HT1080 (cell line): Measurements from ENCODE around the gene PCDHB12. TPM values are rescaled to one million over a fixed set of nuclear protein-coding genes. Genes with fewer than 3 reads are reported as not detected.
A peak's percentile ranks its signal among the peaks of the same experiment; 100 is the strongest.
"Not testable (repeated sequence)": the region's sequence is repeated elsewhere in the genome, so short reads cannot be mapped to it uniquely, and the experiment has no call there.

ENCODE experiments used
- DNase-seq: peaks from one replicate; pipeline ENCODE4 v3.0.0-alpha.2; 2015; ENCODE audit warnings: low read depth
- polyA plus RNA-seq, 2 experiments: library from polyadenylated mRNA; depleted of rRNA; stranded (reverse); fragments of >200 nt; gene quantifications; 2 replicates each; pipeline ENCODE4 v1.2.3, GENCODE V29; 2015
- total RNA-seq: library from RNA; depleted of rRNA; stranded (reverse); fragments of >200 nt; shearing (Covaris generic); gene quantifications from 2 replicates; pipeline ENCODE4 v1.2.3, GENCODE V29; 2014; rRNA removed

PCDHB12 gene
- total RNA-seq = not detected in 2 replicates
- 0.03 and 0.25 TPM in 2 replicates for polyA plus RNA-seq (2015; cell fraction: cytosol; rRNA removed)
- polyA plus RNA-seq (2015; cell fraction: nucleus; rRNA removed) = 0.58 and 0.85 TPM in 2 replicates

DNA sequence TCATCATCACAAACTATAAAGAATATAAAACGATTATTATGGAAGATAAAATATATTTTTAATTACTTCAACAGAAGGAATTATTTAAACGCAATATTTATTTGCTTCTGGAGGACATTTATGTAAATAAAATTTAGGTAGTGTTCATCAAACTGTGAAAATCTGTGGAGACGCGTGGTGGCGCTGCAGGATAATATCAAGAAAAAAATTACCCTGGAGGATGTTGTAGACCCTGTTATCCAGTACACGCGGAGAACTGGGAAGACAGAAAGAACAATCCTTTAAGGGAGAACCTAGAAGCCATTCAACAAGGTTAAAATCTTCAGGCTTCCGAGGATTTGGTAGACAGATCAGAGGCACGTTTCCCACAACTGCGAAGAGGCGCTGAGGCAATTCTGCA lies at the start of gene PCDHB12:
PCDHB12 (plus strand) TSS at position 242 of the 400 bp plus-strand sequence. CDS start 189 bp downstream, outside the sequence.
- no peak for DNase-seq

DNA sequence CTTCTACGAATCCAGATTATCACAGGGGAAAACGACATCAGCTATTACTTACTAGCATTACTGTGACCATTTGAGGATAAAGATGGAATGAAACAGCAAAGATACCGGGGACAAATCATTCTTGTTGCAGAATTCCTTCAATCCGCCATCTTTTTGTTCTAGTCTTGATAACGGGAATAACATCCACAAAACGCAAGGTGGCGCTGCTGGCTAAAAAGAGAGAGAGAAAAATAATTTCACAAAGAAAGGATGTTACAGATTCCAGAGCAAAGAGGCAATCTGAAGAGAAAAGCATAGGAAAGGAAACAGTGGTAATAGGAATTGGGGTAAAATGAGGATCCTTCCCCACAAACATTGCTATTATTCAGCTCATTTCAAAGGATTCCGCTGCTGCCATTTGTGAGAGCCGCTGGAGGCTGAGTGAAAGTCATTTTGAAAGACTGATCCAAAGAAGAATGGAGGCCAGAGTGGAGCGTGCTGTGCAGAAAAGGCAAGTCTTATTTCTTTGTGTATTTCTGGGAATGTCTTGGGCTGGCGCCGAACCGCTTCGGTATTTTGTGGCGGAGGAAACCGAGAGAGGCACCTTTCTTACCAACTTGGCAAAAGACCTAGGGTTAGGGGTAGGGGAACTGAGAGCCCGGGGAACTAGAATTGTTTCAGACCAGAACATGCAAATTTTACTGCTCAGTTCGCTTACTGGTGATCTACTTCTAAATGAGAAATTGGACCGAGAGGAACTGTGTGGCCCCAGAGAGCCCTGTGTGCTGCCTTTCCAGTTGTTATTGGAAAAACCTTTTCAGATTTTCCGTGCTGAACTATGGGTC lies 35.9 kb upstream of the PCDHB12 start, which contains the start of gene PCDHB7:
PCDHB7 (plus strand) TSS at position 264 of the 824 bp plus-strand sequence; CDS start at position 456, 192 bp downstream.
- DNase-seq = no peak

DNA sequence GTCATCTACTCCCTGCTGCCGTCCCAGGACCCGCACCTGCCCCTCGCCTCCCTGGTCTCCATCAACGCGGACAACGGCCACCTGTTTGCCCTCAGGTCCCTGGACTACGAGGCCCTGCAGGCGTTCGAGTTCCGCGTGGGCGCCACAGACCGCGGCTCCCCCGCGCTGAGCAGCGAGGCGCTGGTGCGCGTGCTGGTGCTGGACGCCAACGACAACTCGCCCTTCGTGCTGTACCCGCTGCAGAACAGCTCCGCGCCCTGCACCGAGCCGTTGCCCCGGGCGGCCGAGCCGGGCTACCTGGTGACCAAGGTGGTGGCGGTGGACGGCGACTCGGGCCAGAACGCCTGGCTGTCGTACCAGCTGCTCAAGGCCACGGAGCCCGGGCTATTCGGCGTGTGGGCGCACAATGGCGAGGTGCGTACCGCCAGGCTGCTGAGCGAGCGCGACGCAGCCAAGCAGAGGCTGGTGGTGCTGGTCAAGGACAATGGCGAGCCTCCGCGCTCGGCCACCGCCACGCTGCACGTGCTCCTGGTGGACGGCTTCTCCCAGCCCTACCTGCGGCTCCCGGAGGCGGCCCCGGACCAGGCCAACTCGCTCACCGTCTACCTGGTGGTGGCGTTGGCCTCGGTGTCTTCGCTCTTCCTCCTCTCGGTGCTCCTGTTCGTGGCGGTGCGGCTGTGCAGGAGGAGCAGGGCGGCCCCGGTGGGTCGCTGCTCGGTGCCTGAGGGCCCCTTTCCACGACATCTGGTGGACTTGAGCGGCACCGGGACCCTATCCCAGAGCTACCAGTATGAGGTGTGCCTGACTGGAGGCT lies 34.0 kb upstream of the PCDHB12 start:
- not testable (repeated sequence) for DNase-seq

DNA sequence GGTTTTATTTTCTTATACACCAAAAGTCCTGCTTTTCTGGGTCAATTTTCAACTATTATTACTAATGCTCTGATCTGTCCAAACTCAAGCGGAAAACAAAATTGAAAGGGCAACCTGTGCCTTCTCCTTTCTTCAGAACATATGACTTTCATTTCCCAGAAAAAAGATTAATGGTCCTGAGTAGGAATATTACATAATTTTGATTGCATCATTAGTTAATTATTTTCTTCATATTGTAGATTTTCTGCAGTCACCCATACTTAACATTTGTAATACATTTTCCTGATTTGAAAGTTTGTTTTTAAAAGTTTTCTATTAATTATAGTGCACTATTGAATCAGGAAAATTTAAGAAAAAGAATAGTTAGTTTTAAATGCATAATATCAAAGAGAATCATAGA lies 32.6 kb upstream of the PCDHB12 start:
- DNase-seq = no peak

DNA sequence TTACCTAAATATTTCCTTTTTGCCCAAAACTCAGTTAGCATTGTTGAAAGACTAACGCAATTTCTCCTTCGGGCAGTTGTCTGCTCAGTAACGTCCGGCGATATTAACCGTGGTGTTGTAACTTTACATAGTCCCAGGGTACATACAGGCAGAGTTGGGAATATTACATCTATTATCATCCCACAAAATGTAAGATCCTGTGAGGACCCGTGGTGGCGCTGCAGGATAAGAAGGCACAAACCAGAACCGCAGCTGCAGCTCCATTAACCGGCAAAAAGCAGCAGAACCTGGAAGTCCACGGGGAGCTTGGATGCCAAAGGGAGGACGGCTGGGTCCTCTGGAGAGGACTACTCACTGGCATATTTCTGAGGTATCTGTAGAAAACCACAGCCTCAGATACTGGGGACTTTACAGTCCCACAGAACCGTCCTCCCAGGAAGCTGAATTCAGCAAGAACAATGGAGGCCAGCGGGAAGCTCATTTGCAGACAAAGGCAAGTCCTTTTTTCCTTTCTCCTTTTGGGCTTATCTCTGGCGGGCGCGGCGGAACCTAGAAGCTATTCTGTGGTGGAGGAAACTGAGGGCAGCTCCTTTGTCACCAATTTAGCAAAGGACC lies 30.8 kb upstream of the PCDHB12 start, which contains the start of gene PCDHB8:
PCDHB8 (plus strand) TSS at position 214 of the 615 bp plus-strand sequence; CDS start at position 459, 245 bp downstream.
- DNase-seq = peak; percentile 11

- DNase-seq = not testable (repeated sequence)
Observed at GRCh38 chr5:141179371-141179770, 29.1 kb upstream of the PCDHB12 start.

DNA sequence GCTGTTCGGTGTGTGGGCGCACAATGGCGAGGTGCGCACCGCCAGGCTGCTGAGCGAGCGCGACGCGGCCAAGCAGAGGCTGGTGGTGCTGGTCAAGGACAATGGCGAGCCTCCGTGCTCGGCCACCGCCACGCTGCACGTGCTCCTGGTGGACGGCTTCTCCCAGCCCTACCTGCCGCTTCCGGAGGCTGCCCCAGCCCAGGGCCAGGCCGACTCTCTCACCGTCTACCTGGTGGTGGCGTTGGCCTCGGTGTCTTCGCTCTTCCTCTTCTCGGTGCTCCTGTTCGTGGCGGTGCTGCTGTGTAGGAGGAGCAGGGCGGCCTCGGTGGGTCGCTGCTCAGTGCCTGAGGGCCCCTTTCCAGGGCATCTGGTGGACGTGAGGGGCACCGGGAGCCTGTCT lies 28.6 kb upstream of the PCDHB12 start:
- DNase-seq = not testable (repeated sequence)

DNA sequence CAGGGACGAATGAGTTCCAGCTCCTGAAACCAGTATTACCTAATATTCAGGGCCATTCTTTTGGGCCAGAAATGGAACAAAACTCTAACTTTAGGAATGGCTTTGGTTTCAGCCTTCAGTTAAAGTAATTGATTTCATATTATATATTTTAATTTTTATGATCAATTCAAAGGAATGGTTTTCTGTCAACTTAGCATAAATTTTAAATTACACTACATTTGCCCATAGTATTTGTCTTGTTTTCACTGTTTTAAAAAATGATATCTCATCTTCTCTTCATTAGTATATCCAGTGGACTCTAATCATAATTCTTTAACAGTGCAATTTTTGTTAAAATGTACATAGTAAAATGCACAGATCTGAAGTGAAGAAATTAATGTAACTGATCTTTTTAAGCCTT lies 28.2 kb upstream of the PCDHB12 start:
- DNase-seq = no peak

DNA sequence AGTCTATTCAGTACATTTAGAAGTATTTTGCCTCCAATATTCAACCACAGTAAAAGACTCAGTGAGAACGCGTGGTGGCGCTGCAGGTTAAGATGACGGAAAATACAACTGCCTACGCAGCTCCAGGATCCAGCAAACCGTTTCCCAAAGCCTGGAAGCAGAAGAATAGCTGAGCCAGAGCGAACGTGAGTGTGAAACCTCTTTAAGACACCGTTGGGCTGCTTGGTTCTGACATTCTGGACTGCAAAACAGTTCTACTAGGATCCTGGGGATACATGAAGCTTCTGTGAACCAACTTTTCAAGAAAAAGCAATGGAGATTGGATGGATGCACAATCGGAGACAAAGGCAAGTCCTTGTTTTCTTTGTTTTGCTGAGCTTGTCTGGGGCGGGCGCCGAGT lies 26.3 kb upstream of the PCDHB12 start, which contains the start of gene PCDHB16:
PCDHB16 (plus strand) TSS at position 140 of the 400 bp plus-strand sequence; CDS start at position 313, 173 bp downstream.
- peak; percentile 3 for DNase-seq

GRCh38 chr5:141184117-141184855 lies 24.2 kb upstream of the PCDHB12 start:
- not testable (repeated sequence) for DNase-seq

- no peak for DNase-seq
Observed at GRCh38 chr5:141186897-141187512, 21.5 kb upstream of the PCDHB12 start, which contains the start of gene PCDHB9. PCDHB9 (plus strand) TSS chr5:141187161; CDS start chr5:141187319, 158 bp downstream.

DNA sequence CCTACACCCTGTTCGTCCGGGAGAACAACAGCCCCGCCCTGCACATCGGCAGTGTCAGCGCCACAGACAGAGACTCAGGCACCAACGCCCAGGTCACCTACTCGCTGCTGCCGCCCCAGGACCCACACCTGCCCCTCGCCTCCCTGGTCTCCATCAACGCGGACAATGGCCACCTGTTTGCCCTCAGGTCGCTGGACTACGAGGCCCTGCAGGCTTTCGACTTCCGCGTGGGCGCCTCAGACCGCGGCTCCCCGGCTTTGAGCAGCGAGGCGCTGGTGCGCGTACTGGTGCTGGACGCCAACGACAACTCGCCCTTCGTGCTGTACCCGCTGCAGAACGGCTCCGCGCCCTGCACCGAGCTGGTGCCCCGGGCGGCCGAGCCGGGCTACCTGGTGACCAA lies 19.8 kb upstream of the PCDHB12 start:
- DNase-seq = not testable (repeated sequence)

GRCh38 chr5:141189131-141189530 lies 19.4 kb upstream of the PCDHB12 start:
- not testable (repeated sequence) for DNase-seq

DNA sequence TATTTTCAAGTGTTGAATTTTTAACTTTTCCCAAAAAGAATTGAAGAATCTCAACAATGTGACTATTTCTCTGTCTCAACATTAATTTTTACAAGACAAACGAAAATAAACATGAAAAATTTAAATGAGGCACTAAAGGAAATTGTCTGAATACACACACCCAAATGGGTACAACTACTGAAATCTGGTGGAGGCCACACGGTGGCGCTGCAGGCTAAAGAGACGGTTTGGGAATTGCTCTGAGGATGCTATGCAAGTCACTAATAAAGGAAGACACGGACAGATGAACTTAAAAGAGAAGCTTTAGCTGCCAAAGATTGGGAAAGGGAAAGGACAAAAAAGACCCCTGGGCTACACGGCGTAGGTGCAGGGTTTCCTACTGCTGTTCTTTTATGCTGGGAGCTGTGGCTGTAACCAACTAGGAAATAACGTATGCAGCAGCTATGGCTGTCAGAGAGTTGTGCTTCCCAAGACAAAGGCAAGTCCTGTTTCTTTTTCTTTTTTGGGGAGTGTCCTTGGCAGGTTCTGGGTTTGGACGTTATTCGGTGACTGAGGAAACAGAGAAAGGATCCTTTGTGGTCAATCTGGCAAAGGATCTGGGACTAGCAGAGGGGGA lies 16.3 kb upstream of the PCDHB12 start, which contains the start of gene PCDHB10:
PCDHB10 (plus strand) TSS at position 244 of the 616 bp plus-strand sequence; CDS start at position 444, 200 bp downstream.
- DNase-seq = peak; percentile 19

- DNase-seq = not testable (repeated sequence)
Observed at GRCh38 chr5:141194332-141194731, 14.2 kb upstream of the PCDHB12 start.

DNA sequence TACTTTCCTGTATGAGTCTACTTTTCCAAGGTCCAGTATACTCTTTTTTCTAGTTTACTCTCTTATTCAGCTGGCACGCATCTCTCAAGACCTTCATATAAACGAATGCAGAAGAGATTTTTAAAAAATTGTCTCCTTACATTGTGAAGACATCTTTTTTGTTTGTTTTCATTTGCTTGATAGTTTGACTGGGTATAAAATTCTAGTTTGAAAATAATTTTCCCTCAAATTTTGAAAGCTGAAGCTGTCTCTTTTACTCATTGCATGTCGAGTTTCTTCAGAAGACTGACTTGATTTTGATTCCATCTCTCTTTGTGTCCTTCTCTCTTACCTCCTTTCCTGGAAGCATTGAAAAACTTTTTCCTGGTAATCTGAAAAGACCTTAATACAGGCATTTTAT lies 12.2 kb upstream of the PCDHB12 start:
- no peak for DNase-seq

DNA sequence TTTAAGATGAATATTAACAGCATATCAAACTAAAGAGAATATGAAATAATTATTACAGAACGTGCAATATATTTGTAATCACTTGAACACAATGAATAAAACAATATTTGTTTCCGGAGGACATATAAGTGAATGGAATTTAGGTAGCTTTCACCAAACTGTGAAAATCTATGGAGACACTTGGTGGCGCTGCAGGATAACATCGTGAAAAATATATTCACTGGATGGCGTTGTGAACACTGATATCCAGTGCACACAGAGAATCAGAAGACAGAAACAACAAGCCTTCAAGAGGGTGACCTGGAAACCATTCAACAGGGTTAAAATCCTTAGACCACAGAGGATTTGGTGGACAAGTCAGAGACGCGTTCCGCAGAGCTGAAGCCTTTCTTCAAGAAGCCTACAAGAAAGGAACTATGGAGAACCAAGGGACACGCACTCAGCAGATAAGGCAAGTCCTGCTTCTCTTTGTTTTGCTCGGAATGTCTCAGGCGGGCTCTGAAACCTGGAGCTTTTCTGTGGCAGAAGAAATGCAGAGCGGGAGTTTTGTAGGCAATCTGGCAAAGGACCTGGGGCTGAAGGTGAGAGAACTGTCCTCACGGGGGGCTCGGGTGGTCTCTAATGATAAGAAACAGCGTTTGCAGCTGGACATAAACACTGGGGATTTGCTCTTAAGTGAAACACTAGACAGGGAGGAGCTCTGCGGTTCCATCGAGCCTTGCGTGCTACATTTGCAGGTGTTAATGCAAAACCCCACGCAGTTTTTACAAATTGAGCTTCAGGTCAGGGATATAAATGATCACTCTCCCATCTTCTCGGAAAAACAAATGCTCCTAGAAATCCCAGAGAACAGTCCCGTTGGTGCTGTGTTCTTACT lies 8.9 kb upstream of the PCDHB12 start, which contains the start of gene PCDHB11:
PCDHB11 (plus strand) TSS at position 269 of the 877 bp plus-strand sequence; CDS start at position 417, 148 bp downstream.
- DNase-seq = no peak

DNA sequence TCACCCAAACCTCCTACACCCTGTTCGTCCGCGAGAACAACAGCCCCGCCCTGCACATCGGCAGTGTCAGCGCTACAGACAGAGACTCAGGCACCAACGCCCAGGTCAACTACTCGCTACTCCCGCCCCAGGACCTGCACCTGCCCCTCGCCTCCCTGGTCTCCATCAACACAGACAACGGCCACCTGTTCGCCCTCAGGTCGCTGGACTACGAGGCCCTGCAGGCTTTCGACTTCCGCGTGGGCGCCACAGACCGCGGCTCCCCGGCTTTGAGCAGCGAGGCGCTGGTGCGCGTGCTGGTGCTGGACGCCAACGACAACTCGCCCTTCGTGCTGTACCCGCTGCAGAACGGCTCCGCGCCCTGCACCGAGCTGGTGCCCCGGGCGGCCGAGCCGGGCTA lies 7.4 kb upstream of the PCDHB12 start:
- not testable (repeated sequence) for DNase-seq
